ENCODE results near the gene C17orf100.
A peak's percentile ranks its signal among the peaks of the same experiment; 100 is the strongest.
"Not testable (repeated sequence)": the region's sequence is repeated elsewhere in the genome, so short reads cannot be mapped to it uniquely, and the experiment has no call there.

The C17orf100 gene

GRCh38 chr17:6637458-6637840 lies 14.1 kb upstream of the C17orf100 start:
- Mint-ChIP-seq H3K36me3 (ENCODE audit: low read depth) (peaks cover 28% of the 10 kb centered on the region), H3K27ac (no peak overlapping the region)

GRCh38 chr17:6638046-6638908 lies 13.3 kb upstream of the C17orf100 start:
- Mint-ChIP-seq H3K4me3 (peak overlapping the region; percentile 48), H3K27me3 (ENCODE audit: low read depth) (no peaks in the 10 kb centered on the region), H3K36me3 (ENCODE audit: low read depth) (peaks cover 23% of the 10 kb centered on the region), H3K9me3 (no peaks in the 10 kb centered on the region), H3K4me1 (ENCODE audit: low read depth) (peaks cover 33% of the 10 kb centered on the region), H3K27ac (peak overlapping the region; percentile 58)

More at GRCh38 chr17:6637458-6637840, 14.1 kb upstream of the C17orf100 start:
- no peak overlapping the region for H3K4me3 Mint-ChIP-seq
- no peaks in the 10 kb centered on the region for H3K9me3 Mint-ChIP-seq
- H3K4me1 Mint-ChIP-seq (ENCODE audit: low read depth), result peaks cover 27% of the 10 kb centered on the region
- no peaks in the 10 kb centered on the region for H3K27me3 Mint-ChIP-seq (ENCODE audit: low read depth)

GRCh38 chr17:6639014-6639585 lies 12.5 kb upstream of the C17orf100 start:
- Mint-ChIP-seq H3K27me3 (ENCODE audit: low read depth) (no peaks in the 10 kb centered on the region), H3K4me3 (peak overlapping the region; percentile 87), H3K4me1 (ENCODE audit: low read depth) (peaks cover 41% of the 10 kb centered on the region), H3K9me3 (no peaks in the 10 kb centered on the region), H3K36me3 (ENCODE audit: low read depth) (peaks cover 19% of the 10 kb centered on the region), H3K27ac (peak overlapping the region; percentile 58)

- peaks cover 45% of the 10 kb centered on the region for H3K4me1 Mint-ChIP-seq (ENCODE audit: low read depth)
- H3K27ac Mint-ChIP-seq, result peak overlapping the region; percentile 96
- peaks cover 20% of the 10 kb centered on the region for H3K36me3 Mint-ChIP-seq (ENCODE audit: low read depth)
- H3K27me3 Mint-ChIP-seq (ENCODE audit: low read depth), result no peaks in the 10 kb centered on the region
- no peaks in the 10 kb centered on the region for H3K9me3 Mint-ChIP-seq
- peak overlapping the region; percentile 87 for H3K4me3 Mint-ChIP-seq
Measured at GRCh38 chr17:6639586-6640535, 11.7 kb upstream of the C17orf100 start.

GRCh38 chr17:6640536-6641246 lies 10.9 kb upstream of the C17orf100 start, which contains the start of the genes KIAA0753 and TXNDC17:
Gene KIAA0753, minus strand, starts transcription at chr17:6640711. Its CDS starts 5,608 bp downstream, at chr17:6635103.
Gene TXNDC17, plus strand, starts transcription at chr17:6641060. Its CDS starts 23 bp downstream, at chr17:6641083.
- Mint-ChIP-seq H3K36me3 (ENCODE audit: low read depth) (peaks cover 21% of the 10 kb centered on the region), H3K9me3 (no peaks in the 10 kb centered on the region), H3K4me3 (peak within 1 kb of the TSS; percentile 87), H3K4me1 (ENCODE audit: low read depth) (peaks cover 49% of the 10 kb centered on the region), H3K27ac (peak within 1 kb of the TSS; percentile 96), H3K27me3 (ENCODE audit: low read depth) (no peaks in the 10 kb centered on the region)

- Mint-ChIP-seq H3K9me3 (no peaks in the 10 kb centered on the region), H3K27me3 (ENCODE audit: low read depth) (no peaks in the 10 kb centered on the region), H3K4me1 (ENCODE audit: low read depth) (peaks cover 53% of the 10 kb centered on the region), H3K4me3 (peak overlapping the region; percentile 87), H3K36me3 (ENCODE audit: low read depth) (peaks cover 26% of the 10 kb centered on the region), H3K27ac (peak overlapping the region; percentile 96)
Measured at GRCh38 chr17:6641247-6641863, 10.2 kb upstream of the C17orf100 start.

GRCh38 chr17:6642592-6642991 lies 9.0 kb upstream of the C17orf100 start:
- H3K27ac Mint-ChIP-seq, result peak overlapping the region; percentile 57
- H3K4me1 Mint-ChIP-seq (ENCODE audit: low read depth), result peaks cover 61% of the 10 kb centered on the region
- H3K36me3 Mint-ChIP-seq (ENCODE audit: low read depth), result peaks cover 24% of the 10 kb centered on the region
- H3K4me3 Mint-ChIP-seq, result peak overlapping the region; percentile 57
- H3K27me3 Mint-ChIP-seq (ENCODE audit: low read depth), result no peaks in the 10 kb centered on the region
- no peaks in the 10 kb centered on the region for H3K9me3 Mint-ChIP-seq

- peaks cover 29% of the 10 kb centered on the region for H3K36me3 Mint-ChIP-seq (ENCODE audit: low read depth)
- no peak overlapping the region for H3K4me3 Mint-ChIP-seq
- H3K27ac Mint-ChIP-seq, result peak overlapping the region; percentile 26
- H3K4me1 Mint-ChIP-seq (ENCODE audit: low read depth), result peaks cover 63% of the 10 kb centered on the region
- H3K9me3 Mint-ChIP-seq, result no peaks in the 10 kb centered on the region
- H3K27me3 Mint-ChIP-seq (ENCODE audit: low read depth), result no peaks in the 10 kb centered on the region
Measured at GRCh38 chr17:6643451-6644125, 8.0 kb upstream of the C17orf100 start.

GRCh38 chr17:6648181-6648580 lies 3.4 kb upstream of the C17orf100 start:
- Mint-ChIP-seq H3K27ac (no peak overlapping the region), H3K9me3 (no peaks in the 10 kb centered on the region), H3K36me3 (ENCODE audit: low read depth) (peaks cover 34% of the 10 kb centered on the region), H3K4me3 (no peak overlapping the region), H3K4me1 (ENCODE audit: low read depth) (peaks cover 63% of the 10 kb centered on the region), H3K27me3 (ENCODE audit: low read depth) (peaks cover under 1% of the 10 kb centered on the region)

GRCh38 chr17:6651919-6652452 lies 424 bp downstream of the C17orf100 start:
- no peak overlapping the region for H3K27ac Mint-ChIP-seq
- H3K4me3 Mint-ChIP-seq, result peak overlapping the region; percentile 54
- H3K36me3 Mint-ChIP-seq (ENCODE audit: low read depth), result peaks cover 21% of the 10 kb centered on the region
- H3K27me3 Mint-ChIP-seq (ENCODE audit: low read depth), result peaks cover 22% of the 10 kb centered on the region
- no peaks in the 10 kb centered on the region for H3K9me3 Mint-ChIP-seq
- peaks cover 53% of the 10 kb centered on the region for H3K4me1 Mint-ChIP-seq (ENCODE audit: low read depth)

GRCh38 chr17:6654841-6655731 lies 3.5 kb downstream of the C17orf100 start:
- Mint-ChIP-seq H3K4me1 (ENCODE audit: low read depth) (peaks cover 47% of the 10 kb centered on the region), H3K27me3 (ENCODE audit: low read depth) (peaks cover 25% of the 10 kb centered on the region), H3K9me3 (no peaks in the 10 kb centered on the region), H3K4me3 (peak overlapping the region; percentile 84), H3K27ac (no peak overlapping the region), H3K36me3 (ENCODE audit: low read depth) (peaks cover 14% of the 10 kb centered on the region)

GRCh38 chr17:6655732-6656361 lies 4.3 kb downstream of the C17orf100 start:
- Mint-ChIP-seq H3K4me1 (ENCODE audit: low read depth) (peaks cover 48% of the 10 kb centered on the region), H3K36me3 (ENCODE audit: low read depth) (peaks cover 16% of the 10 kb centered on the region), H3K27me3 (ENCODE audit: low read depth) (peaks cover 28% of the 10 kb centered on the region), H3K4me3 (peak overlapping the region; percentile 84), H3K27ac (peak overlapping the region; percentile 22)
- not testable (repeated sequence) for H3K9me3 Mint-ChIP-seq

Data from T-helper 1 cell treated with Interleukin-12 subunit alpha and Interleukin-12 subunit beta and Interleukin-4 antibody, amounts not matched to agents 30 μg/mL and 1 μg/mL, for 36 hours (primary cell).